Psoas muscle (tissue), 8 donors: Measurements from ENCODE around the gene MDH2. TPM values are rescaled to one million over a fixed set of nuclear protein-coding genes. Genes with fewer than 3 reads are reported as not detected.

ENCODE experiments used
- ATAC-seq, 4 donors: fragments of 200-7000 bp; cut with Tn5 transposase; one replicate each; pipeline ENCODE4 v1.9.1; 2020; ENCODE audit warnings: moderate library complexity in 3 of 4, mild to moderate bottlenecking in 2 of 4
- DNase-seq, 2 donors: peaks; one replicate each; pipeline ENCODE4 v3.0.0-alpha.2; 2020
- H3K27ac ChIP-seq: fragments of 200-600 bp; one replicate; pipeline ENCODE4 v1.8.0; 2022
- H3K27me3 ChIP-seq, 3 donors: fragments of 200-600 bp in 1 of 3; one replicate each; pipeline versions ENCODE4 v1.6.1 to v1.8.0; 2013 to 2022; ENCODE audit warnings: low read length in 2 of 3, mild to moderate bottlenecking in 2 of 3, moderate library complexity in 1 of 3; ENCODE audit not compliant: insufficient read depth in 3 of 3
- H3K36me3 ChIP-seq, 2 donors: fragments of 200-600 bp in 1 of 2; one replicate each; pipeline versions ENCODE4 v1.6.1 to v1.8.0; 2013 to 2022; ENCODE audit warnings: low read depth in 1 of 2, mild to moderate bottlenecking in 1 of 2, moderate library complexity in 1 of 2; ENCODE audit not compliant: insufficient read depth in 1 of 2
- H3K4me1 ChIP-seq: fragments of 200-600 bp; one replicate; pipeline ENCODE4 v1.8.0; 2022
- H3K4me3 ChIP-seq: fragments of 200-600 bp; one replicate; pipeline ENCODE4 v1.8.0; 2022; ENCODE audit warnings: mild to moderate bottlenecking
- H3K9me3 ChIP-seq: fragments of 200-600 bp; one replicate; pipeline ENCODE4 v1.8.0; 2022
- CTCF ChIP-seq: fragments of 200-600 bp; IDR thresholded peaks from one replicate; pipeline ENCODE4 v1.8.0; 2022; ENCODE audit warnings: antibody characterized with exemption
- WGBS, 3 donors: extraction: QIAGEN DNeasy Blood & Tissue Kit; methylation state at CpG; one replicate each; pipeline versions ENCODE4 v1.1.6 to v1.1.7; 2013; 5-methylcytosine and 5-hydroxymethylcytosine counted together
- intact Hi-C, 2 donors: fragments of 100-400 bp; cut with DNase I; formaldehyde crosslinking; loops; one replicate each; pipeline versions ENCODE4 v1.11.0 to v1.14.2; 2022
- polyA plus RNA-seq, 3 donors: library from polyadenylated mRNA; stranded (reverse); fragments of 200-250 nt; gene quantifications; one replicate each; pipeline ENCODE4 v1.2.3, GENCODE V29; 2013
- total RNA-seq, 4 donors: library from RNA; stranded (reverse); fragmentation: NEBNext Ultra II Directional in 2 of 4; extraction: Animal tissue kit (Norgen Biotek cat#: 25700) in 2 of 4; gene quantifications; one replicate each; pipeline versions ENCODE4 v1.2.1 to v1.2.4, GENCODE V29; 2021 to 2023
- donor health status: healthy with polysubstance abuse.
- donor health status: DM: no; HTN: no; CAD: no; lungs with moderate emphysema.
- donor health status: Bipolar disorder and iron deficiency.
- donor health status: healthy.
- donor health status: DM: yes; HTN: yes; CAD: no.
- donor health status: DM: no; HTN: no; CAD: no.
- donor health status: DM: no; HTN: no; CAD: no.
- donor health status: DM: yes; HTN: yes; CAD: no.

The MDH2 gene
- total and polyA plus RNA-seq, 7 donors = 385 to 621 (median 483) TPM

- no peak overlapping the region for H3K27ac ChIP-seq
- H3K27me3 ChIP-seq = no peaks in the 10 kb centered on the region
- DNase-seq (no peak), ATAC-seq (no peak)
- intact Hi-C loops = no loop called here
- peaks cover 7% of the 10 kb centered on the region for H3K4me1 ChIP-seq
- no peaks in the 10 kb centered on the region for H3K9me3 ChIP-seq
- no peak overlapping the region for H3K4me3 ChIP-seq
- TF ChIP-seq CTCF = no peak
- H3K36me3 ChIP-seq = peaks cover 0 to 18% of the 10 kb centered on the region in 2 donors
- WGBS, 3 donors = 92 to 94% (median 93%) methylated on average over 7 of the region's 7 CpGs
Measured at GRCh38 chr7:76044375-76044865, 3.5 kb upstream of the MDH2 start.

- Histone ChIP-seq H3K27me3 (no peaks in the 10 kb centered on the region), H3K4me1 (peaks cover 20% of the 10 kb centered on the region), H3K4me3 (peak overlapping the region; percentile 96), H3K27ac (peak overlapping the region; percentile 98), H3K36me3 (peaks cover 0 to 12% of the 10 kb centered on the region in 2 donors), H3K9me3 (no peaks in the 10 kb centered on the region)
- intact Hi-C loops = no loop called here
- no peak for DNase-seq
- peak in 1 of 4 donors; percentile 4 for ATAC-seq
- no peak for TF ChIP-seq CTCF
- WGBS, 3 donors = 1 to 3% (median 1%) methylated on average over 21 of the region's 21 CpGs
Measured at GRCh38 chr7:76047305-76047810, 548 bp upstream of the MDH2 start.

GRCh38 chr7:76048668-76048988, 722 bp downstream of the MDH2 start:
- H3K36me3 ChIP-seq = peaks cover 0 to 12% of the 10 kb centered on the region in 2 donors
- peak overlapping the region; percentile 98 for H3K27ac ChIP-seq
- H3K4me3 ChIP-seq = peak overlapping the region; percentile 96
- WGBS, 3 donors = 2 to 5% (median 2%) methylated on average over 9 of the region's 9 CpGs
- ATAC-seq (peak; percentile 61 to 72 (median 67)), DNase-seq (peak; percentile 56 to 73)
- H3K27me3 ChIP-seq = no peaks in the 10 kb centered on the region
- H3K9me3 ChIP-seq = no peaks in the 10 kb centered on the region
- H3K4me1 ChIP-seq = peaks cover 28% of the 10 kb centered on the region
- peak; percentile 11 for TF ChIP-seq CTCF
- intact Hi-C loops = no loop called here

- no peaks in the 10 kb centered on the region for H3K27me3 ChIP-seq
- H3K4me1 ChIP-seq = peaks cover 31% of the 10 kb centered on the region
- peaks cover 0 to 16% of the 10 kb centered on the region in 2 donors for H3K36me3 ChIP-seq
- H3K9me3 ChIP-seq = no peaks in the 10 kb centered on the region
- intact Hi-C loops = no loop called here
- WGBS, 3 donors = 62 to 76% (median 66%) methylated on average over 6 of the region's 6 CpGs
- peak overlapping the region; percentile 96 for H3K4me3 ChIP-seq
- H3K27ac ChIP-seq = peak overlapping the region; percentile 98
- DNase-seq = no peak
- peak in 3 of 4 donors; percentile 5 to 16 (median 10) for ATAC-seq
- TF ChIP-seq CTCF = no peak
Measured at GRCh38 chr7:76049295-76049694, 1.4 kb downstream of the MDH2 start.

GRCh38 chr7:76050545-76050944, 2.6 kb downstream of the MDH2 start:
- 93 to 97% (median 94%) methylated on average over 5 of the region's 5 CpGs for WGBS, 3 donors
- H3K36me3 ChIP-seq = peaks cover 0 to 26% of the 10 kb centered on the region in 2 donors
- H3K4me1 ChIP-seq = peaks cover 37% of the 10 kb centered on the region

More at GRCh38 chr7:76050545-76050944, 2.6 kb downstream of the MDH2 start:
- Histone ChIP-seq H3K4me3 (peak overlapping the region; percentile 2), H3K27me3 (no peaks in the 10 kb centered on the region), H3K9me3 (no peaks in the 10 kb centered on the region), H3K27ac (peak overlapping the region; percentile 98)
- ATAC-seq (no peak), DNase-seq (no peak)
- no peak for TF ChIP-seq CTCF
- intact Hi-C loops = no loop called here
